PC-3 (cell line): Measurements from ENCODE around the gene SLC18A2. TPM values are rescaled to one million over a fixed set of nuclear protein-coding genes. Genes with fewer than 3 reads are reported as not detected.

Experiments
- ATAC-seq: fragments of 200-7000 bp; cut with Tn5 transposase; 2 replicates; pipeline ENCODE4 v1.9.1; 2020; ENCODE audit warnings: mild to moderate bottlenecking, moderate library complexity
- BruUV-seq: library from RNA; stranded (reverse); fragments of 400-500 nt; replicated peaks from 2 replicates; lab custom pipeline; 2021; lab: Mats Ljungman, UMichigan
- CTCF ChIA-PET: fragments of 300-600 bp; sonication (Branson Sonifier 250); formaldehyde crosslinking; loops from one replicate; lab custom pipeline; 2022; ENCODE audit warnings: antibody characterized with exemption; lab: Charles Lee
- POLR2A ChIA-PET: fragments of 300-600 bp; sonication (Branson Sonifier 250); formaldehyde crosslinking; loops from one replicate; lab custom pipeline; 2022; ENCODE audit warnings: antibody characterized with exemption; ENCODE audit not compliant: unreplicated experiment; lab: Charles Lee
- DNase-seq: peaks from one replicate; pipeline ENCODE4 v3.0.0-alpha.2; 2015
- H2AFZ ChIP-seq: fragments of 300-600 bp; sonication (generic); 2 replicates; pipeline ENCODE4 v1.6.0; 2016; ENCODE audit warnings: antibody characterized with exemption, low read length
- H3F3A ChIP-seq: fragments of 300-600 bp; sonication (generic); one replicate; pipeline ENCODE4 v1.6.0; 2017; ENCODE audit warnings: antibody characterized with exemption, low read length, control low read depth, mild to moderate bottlenecking; ENCODE audit not compliant: unreplicated experiment
- H3K27ac ChIP-seq: fragments of 300-600 bp; sonication (generic); 2 replicates; pipeline ENCODE4 v1.5.1; 2016; ENCODE audit warnings: mild to moderate bottlenecking, low read length
- H3K27me3 ChIP-seq: fragments of 300-600 bp; sonication (generic); 2 replicates; pipeline ENCODE4 v1.6.1; 2016; ENCODE audit warnings: low read length, mixed read lengths
- H3K36me3 ChIP-seq: fragments of 300-600 bp; sonication (generic); 2 replicates; pipeline ENCODE4 v1.6.1; 2016; ENCODE audit warnings: low read depth, mixed run types, low read length, mixed read lengths
- H3K4me1 ChIP-seq: fragments of 300-600 bp; sonication (generic); 2 replicates; pipeline ENCODE4 v1.5.1; 2016; ENCODE audit warnings: low read length; ENCODE audit not compliant: insufficient read depth
- H3K4me2 ChIP-seq: fragments of 300-600 bp; sonication (generic); 2 replicates; pipeline ENCODE4 v1.6.0; 2016; ENCODE audit warnings: low read length
- H3K4me3 ChIP-seq: fragments of 300-600 bp; sonication (generic); 2 replicates; pipeline ENCODE4 v1.5.1; 2016; ENCODE audit warnings: mild to moderate bottlenecking, low read length, mixed read lengths
- H3K79me2 ChIP-seq: fragments of 300-600 bp; sonication (generic); 2 replicates; pipeline ENCODE4 v1.6.1; 2017; ENCODE audit warnings: low read length, mixed read lengths
- H3K9ac ChIP-seq: fragments of 300-600 bp; sonication (generic); 2 replicates; pipeline ENCODE4 v1.6.0; 2016; ENCODE audit warnings: mild to moderate bottlenecking, low read length
- H3K9me2 ChIP-seq: fragments of 300-600 bp; sonication (generic); replicated peaks from 2 replicates; pipeline ENCODE4 v1.6.1; 2016; ENCODE audit warnings: mixed run types, low read length, mixed read lengths
- H3K9me3 ChIP-seq: fragments of 300-600 bp; sonication (generic); 2 replicates; pipeline ENCODE4 v1.6.1; 2016; ENCODE audit warnings: low read length, mixed read lengths
- H4K20me1 ChIP-seq: fragments of 300-600 bp; sonication (generic); 2 replicates; pipeline ENCODE4 v1.6.1; 2016; ENCODE audit warnings: low read length, mixed read lengths
- EZH2 ChIP-seq: fragments of 300-600 bp; sonication (generic); IDR thresholded peaks from one replicate; pipeline ENCODE4 v1.6.1; 2017; ENCODE audit warnings: antibody characterized with exemption, mild to moderate bottlenecking, low read length; ENCODE audit not compliant: unreplicated experiment
- EZH2phosphoT487 ChIP-seq: fragments of 300-600 bp; sonication (generic); IDR thresholded peaks from 2 replicates; pipeline ENCODE4 v1.6.1; 2018; ENCODE audit warnings: mild to moderate bottlenecking, antibody characterized with exemption, low read length, borderline replicate concordance
- intact Hi-C: fragments of 100-400 bp; cut with micrococcal nuclease; formaldehyde crosslinking; loops from 2 replicates; pipeline ENCODE4 v1.9.0; 2023
- total RNA-seq: library from RNA; depleted of rRNA; stranded (reverse); fragments of >200 nt; gene quantifications from 2 replicates; pipeline ENCODE4 v1.2.3, GENCODE V29; 2014
- TF ChIP-seq, protein P1 (sequence below): fragments of 300-600 bp; sonication (generic); conservative IDR thresholded peaks from 2 replicates; pipeline ENCODE4 v1.5.1; 2017; ENCODE audit warnings: antibody characterized with exemption, low read depth, mild to moderate bottlenecking, low read length

Gene SLC18A2
- total RNA-seq, 1 experiment from 2014 or later, result not detected

DNA sequence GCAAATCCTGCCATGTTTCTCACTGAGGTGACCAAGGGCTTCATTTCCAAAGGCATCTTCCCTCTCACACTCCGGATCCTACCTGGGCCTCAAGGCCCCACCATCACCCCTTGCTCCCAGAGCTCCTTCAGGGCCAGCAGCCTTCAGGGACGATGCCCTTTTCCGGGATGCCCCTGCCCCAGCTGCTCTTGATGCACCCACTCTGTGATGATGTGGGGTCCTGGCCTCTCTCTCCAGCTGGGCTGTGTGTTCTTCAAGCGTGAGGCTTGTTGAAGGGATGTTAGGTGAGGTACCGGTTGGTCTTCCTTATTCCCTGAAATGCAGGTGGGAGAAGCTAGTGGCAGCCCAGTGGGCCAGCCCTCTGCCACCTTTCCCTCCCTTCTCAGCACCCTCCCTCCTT is 18.4 kb upstream of the SLC18A2 start:
- Histone ChIP-seq H3F3A (no peaks in the 10 kb centered on the region), H3K9me2 (no peaks in the 10 kb centered on the region), H3K27ac (no peak overlapping the region), H2AFZ (no peak overlapping the region), H3K79me2 (no peaks in the 10 kb centered on the region), H3K36me3 (no peaks in the 10 kb centered on the region), H4K20me1 (no peaks in the 10 kb centered on the region), H3K4me3 (no peak overlapping the region), H3K9me3 (no peaks in the 10 kb centered on the region), H3K4me2 (no peak overlapping the region), H3K9ac (no peak overlapping the region), H3K4me1 (peaks cover 12% of the 10 kb centered on the region), H3K27me3 (no peaks in the 10 kb centered on the region)
- no peak for TF ChIP-seq EZH2phosphoT487
- TF ChIP-seq, protein P1, sequence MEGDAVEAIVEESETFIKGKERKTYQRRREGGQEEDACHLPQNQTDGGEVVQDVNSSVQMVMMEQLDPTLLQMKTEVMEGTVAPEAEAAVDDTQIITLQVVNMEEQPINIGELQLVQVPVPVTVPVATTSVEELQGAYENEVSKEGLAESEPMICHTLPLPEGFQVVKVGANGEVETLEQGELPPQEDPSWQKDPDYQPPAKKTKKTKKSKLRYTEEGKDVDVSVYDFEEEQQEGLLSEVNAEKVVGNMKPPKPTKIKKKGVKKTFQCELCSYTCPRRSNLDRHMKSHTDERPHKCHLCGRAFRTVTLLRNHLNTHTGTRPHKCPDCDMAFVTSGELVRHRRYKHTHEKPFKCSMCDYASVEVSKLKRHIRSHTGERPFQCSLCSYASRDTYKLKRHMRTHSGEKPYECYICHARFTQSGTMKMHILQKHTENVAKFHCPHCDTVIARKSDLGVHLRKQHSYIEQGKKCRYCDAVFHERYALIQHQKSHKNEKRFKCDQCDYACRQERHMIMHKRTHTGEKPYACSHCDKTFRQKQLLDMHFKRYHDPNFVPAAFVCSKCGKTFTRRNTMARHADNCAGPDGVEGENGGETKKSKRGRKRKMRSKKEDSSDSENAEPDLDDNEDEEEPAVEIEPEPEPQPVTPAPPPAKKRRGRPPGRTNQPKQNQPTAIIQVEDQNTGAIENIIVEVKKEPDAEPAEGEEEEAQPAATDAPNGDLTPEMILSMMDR, result no peak
- TF ChIP-seq EZH2, result no peak
- CTCF ChIA-PET, result no interaction called here
- no peak for DNase-seq
- intact Hi-C loops, result no loop called here
- POLR2A ChIA-PET, result no interaction called here
- ATAC-seq, result no peak
- BruUV-seq, result no TSS peak

DNA sequence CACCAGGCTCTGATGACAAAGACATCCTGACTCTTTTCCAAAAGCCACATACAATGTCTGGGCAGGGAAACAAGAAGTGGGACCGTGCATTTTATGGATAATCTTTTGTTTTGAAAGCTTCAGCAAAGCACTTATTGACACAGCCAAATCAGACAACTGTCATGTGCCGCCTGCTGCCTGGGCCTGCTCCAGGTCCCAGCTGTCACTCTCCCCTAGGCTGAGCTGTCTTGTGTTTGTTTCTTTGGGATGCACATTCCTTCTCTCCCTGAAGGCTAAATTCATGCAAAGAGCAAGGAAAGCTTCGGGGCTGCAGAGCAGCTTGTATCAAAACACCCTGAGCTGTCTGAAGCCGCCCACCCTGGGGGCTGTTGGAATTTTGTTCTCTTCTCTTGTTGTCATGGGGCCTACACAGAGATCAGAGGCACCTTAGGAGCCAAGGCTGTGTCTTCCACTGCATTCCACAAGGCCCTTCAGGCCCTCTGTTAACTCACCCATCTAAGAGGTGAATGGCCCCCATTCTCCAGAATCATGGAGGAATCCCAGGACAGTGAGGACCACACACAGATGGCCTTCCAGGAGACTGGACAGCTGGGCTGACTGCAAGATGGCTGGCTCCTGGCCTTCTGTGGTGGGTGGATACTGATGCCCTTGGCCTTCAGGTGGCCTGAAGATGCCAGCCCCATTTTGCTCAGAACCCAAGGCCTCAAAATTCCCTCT is 17.8 kb upstream of the SLC18A2 start:
- no peak overlapping the region for H3K4me2 ChIP-seq
- H3K9me2 ChIP-seq, result no peaks in the 10 kb centered on the region
- H3K9me3 ChIP-seq, result no peaks in the 10 kb centered on the region
- no peaks in the 10 kb centered on the region for H3K36me3 ChIP-seq
- ATAC-seq (no peak), DNase-seq (peak; percentile 17)
- no peaks in the 10 kb centered on the region for H3K79me2 ChIP-seq
- H3K9ac ChIP-seq, result no peak overlapping the region
- no TSS peak for BruUV-seq
- H3K4me1 ChIP-seq, result peaks cover 12% of the 10 kb centered on the region
- intact Hi-C loops, result no loop called here
- TF ChIP-seq, protein P1, result no peak
- TF ChIP-seq EZH2phosphoT487 (no peak), EZH2 (no peak)
- H3F3A ChIP-seq, result no peaks in the 10 kb centered on the region
- ChIA-PET CTCF (no interaction called here), POLR2A (no interaction called here)
- no peak overlapping the region for H2AFZ ChIP-seq
- no peak overlapping the region for H3K27ac ChIP-seq
- H3K27me3 ChIP-seq, result no peaks in the 10 kb centered on the region
- H3K4me3 ChIP-seq, result no peak overlapping the region
- H4K20me1 ChIP-seq, result no peaks in the 10 kb centered on the region

DNA sequence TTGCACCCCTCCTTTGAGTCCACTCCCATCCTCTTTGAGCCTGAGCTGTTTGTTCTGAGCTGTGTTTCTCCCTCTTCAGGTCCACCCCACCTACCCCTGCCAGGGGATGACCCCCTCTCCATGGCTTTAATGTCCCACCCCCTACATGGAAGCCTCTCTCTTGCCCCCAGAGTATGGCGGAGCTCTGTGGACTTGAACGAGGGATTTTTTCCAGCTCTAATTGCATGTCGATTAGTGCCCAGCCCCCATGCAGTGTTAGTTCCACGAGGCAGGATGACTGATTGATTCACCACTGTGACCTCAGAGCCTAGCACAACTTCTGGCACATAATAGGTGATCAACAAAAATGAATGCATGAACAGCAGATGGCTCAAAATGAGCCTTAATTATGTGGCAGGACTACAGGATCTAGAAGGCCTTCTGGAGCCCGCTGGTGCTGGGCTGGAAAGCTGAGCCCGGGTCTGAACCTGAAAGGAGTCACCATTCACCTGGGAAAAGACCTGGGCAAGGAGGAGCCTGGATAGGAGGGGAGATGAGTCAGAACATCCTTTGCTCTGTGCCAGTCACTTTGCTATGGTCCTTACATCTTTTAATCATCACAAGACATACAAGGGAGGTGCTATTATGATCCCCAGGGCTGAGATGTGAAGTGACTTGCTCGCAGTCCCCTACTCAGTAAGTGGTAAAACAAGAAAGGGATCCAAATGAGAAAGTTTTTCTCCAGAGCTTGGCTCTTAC is 17.1 kb upstream of the SLC18A2 start:
- Histone ChIP-seq H3K4me3 (no peak overlapping the region), H3K36me3 (no peaks in the 10 kb centered on the region), H4K20me1 (no peaks in the 10 kb centered on the region), H3K79me2 (no peaks in the 10 kb centered on the region), H3K4me2 (no peak overlapping the region), H3K9me3 (no peaks in the 10 kb centered on the region), H2AFZ (no peak overlapping the region), H3F3A (no peaks in the 10 kb centered on the region), H3K4me1 (peaks cover 12% of the 10 kb centered on the region), H3K9me2 (no peaks in the 10 kb centered on the region), H3K27ac (no peak overlapping the region), H3K9ac (no peak overlapping the region), H3K27me3 (no peaks in the 10 kb centered on the region)
- BruUV-seq, result no TSS peak
- DNase-seq (peak; percentile 22), ATAC-seq (no peak)
- POLR2A ChIA-PET, result no interaction called here
- TF ChIP-seq EZH2 (no peak), EZH2phosphoT487 (no peak)
- TF ChIP-seq, protein P1, result no peak
- intact Hi-C loops, result no loop called here
- CTCF ChIA-PET, result no interaction called here
